Sigmoid colon (tissue), 7 donors: Measurements from ENCODE around the gene OR8B4. TPM values are rescaled to one million over a fixed set of nuclear protein-coding genes. Genes with fewer than 3 reads are reported as not detected.
A peak's percentile ranks its signal among the peaks of the same experiment; 100 is the strongest.

Experiments
- DNase-seq: peaks from one replicate; pipeline ENCODE4 v3.0.0-alpha.2; 2019
- H3K27ac ChIP-seq, 4 donors: fragments of 200-600 bp; sonication (generic); one replicate each; pipeline ENCODE4 v1.5.1; 2016 to 2019; ENCODE audit warnings: mild to moderate bottlenecking in 1 of 4
- H3K27me3 ChIP-seq, 3 donors: fragments of 200-600 bp; sonication (generic); one replicate each; pipeline ENCODE4 v1.5.1; 2019; ENCODE audit warnings: mild to moderate bottlenecking in 1 of 3
- H3K36me3 ChIP-seq, 4 donors: fragments of 200-600 bp; sonication (generic); one replicate each; pipeline ENCODE4 v1.5.1; 2016 to 2019
- H3K4me1 ChIP-seq, 4 donors: fragments of 200-600 bp; sonication (generic); one replicate each; pipeline ENCODE4 v1.5.1; 2017 to 2019
- H3K4me3 ChIP-seq, 4 donors: fragments of 200-600 bp; sonication (generic); one replicate each; pipeline ENCODE4 v1.5.1; 2017 to 2019; ENCODE audit warnings: mild to moderate bottlenecking in 2 of 4, moderate library complexity in 1 of 4
- H3K9me3 ChIP-seq, 4 donors: fragments of 200-600 bp in 3 of 4; sonication (generic) in 3 of 4; one replicate each; pipeline versions ENCODE4 v1.5.1 to v1.6.1; 2013 to 2019
- CTCF ChIP-seq, 4 experiments: fragments of 450-650 bp in 3 of 4; fragments of 200-600 bp in 1 of 4; IDR thresholded peaks; one replicate each; pipeline ENCODE4 v1.5.1; 2016 to 2019; ENCODE audit warnings: antibody characterized with exemption in 4 of 4, mild to moderate bottlenecking in 3 of 4, moderate library complexity in 2 of 4
- EP300 ChIP-seq, 4 donors: sonication (generic); formaldehyde crosslinking; IDR thresholded peaks; one replicate each; pipeline ENCODE4 v1.6.1; 2017; ENCODE audit warnings: antibody characterized with exemption in 4 of 4
- POLR2A ChIP-seq, 2 donors: fragments of 450-650 bp; IDR thresholded peaks; one replicate each; pipeline ENCODE4 v1.6.1; 2016; ENCODE audit warnings: antibody characterized with exemption in 2 of 2, mild to moderate bottlenecking in 2 of 2, moderate library complexity in 2 of 2
- POLR2AphosphoS5 ChIP-seq, 4 donors: sonication (generic); formaldehyde crosslinking; IDR thresholded peaks; one replicate each; pipeline ENCODE4 v1.6.1; 2017; ENCODE audit warnings: antibody characterized with exemption in 4 of 4
- WGBS, 2 donors: extraction: QIAGEN DNeasy Blood & Tissue Kit; methylation state at CpG; one replicate each; pipeline ENCODE4 v1.1.7; 2013; 5-methylcytosine and 5-hydroxymethylcytosine counted together
- intact Hi-C: fragments of 100-400 bp; cut with DNase I; formaldehyde crosslinking; loops from one replicate; pipeline ENCODE4 v1.15.1; 2023
- polyA plus RNA-seq, 3 donors: library from polyadenylated mRNA; stranded (reverse); fragments of 200-250 nt; gene quantifications; one replicate each; pipeline ENCODE4 v1.2.3, GENCODE V29; 2013
- total RNA-seq, 4 donors: library from RNA; depleted of rRNA; stranded (reverse); fragments of >200 nt; gene quantifications; one replicate each; pipeline ENCODE4 v1.1.0, GENCODE V29; 2016
- donor health status: healthy with polysubstance abuse.
- donor health status: Bipolar disorder and iron deficiency.
- donor health status: healthy.

OR8B4 gene
- total and polyA plus RNA-seq, 7 donors = not detected

GRCh38 chr11:124434699-124435098 lies 10.0 kb upstream of the OR8B4 start:
- H3K9me3 ChIP-seq = no peaks in the 10 kb centered on the region
- DNase-seq = no peak
- H3K36me3 ChIP-seq = no peaks in the 10 kb centered on the region
- intact Hi-C loops = no loop called here
- H3K27ac ChIP-seq = no peak overlapping the region
- TF ChIP-seq POLR2AphosphoS5 (IDR thresholded peaks at IDR 0.05) = no peak
- TF ChIP-seq CTCF (IDR thresholded peaks at IDR 0.05) = no peak
- TF ChIP-seq POLR2A (IDR thresholded peaks at IDR 0.05) = no peak
- TF ChIP-seq EP300 (IDR thresholded peaks at IDR 0.05) = no peak
- H3K4me3 ChIP-seq = no peak overlapping the region
- WGBS, 2 donors = 82 to 84% methylated on average over 2 of the region's 2 CpGs
- H3K4me1 ChIP-seq = no peaks in the 10 kb centered on the region
- no peaks in the 10 kb centered on the region for H3K27me3 ChIP-seq

GRCh38 chr11:124429599-124429998 lies 4.9 kb upstream of the OR8B4 start:
- TF ChIP-seq EP300 (IDR thresholded peaks at IDR 0.05) = no peak
- no peak for TF ChIP-seq CTCF (IDR thresholded peaks at IDR 0.05)
- TF ChIP-seq POLR2AphosphoS5 (IDR thresholded peaks at IDR 0.05) = no peak
- TF ChIP-seq POLR2A (IDR thresholded peaks at IDR 0.05) = no peak
- no peak overlapping the region for H3K4me3 ChIP-seq
- no peaks in the 10 kb centered on the region for H3K27me3 ChIP-seq
- H3K27ac ChIP-seq = no peak overlapping the region
- no peaks in the 10 kb centered on the region for H3K9me3 ChIP-seq
- no peaks in the 10 kb centered on the region for H3K36me3 ChIP-seq
- no peaks in the 10 kb centered on the region for H3K4me1 ChIP-seq
- WGBS, 2 donors = 58 to 72% methylated on average over 2 of the region's 2 CpGs
- no peak for DNase-seq
- intact Hi-C loops = no loop called here

GRCh38 chr11:124421043-124421442 lies 3.6 kb downstream of the OR8B4 start:
- H3K27me3 ChIP-seq = no peaks in the 10 kb centered on the region
- H3K4me3 ChIP-seq = no peak overlapping the region
- no peaks in the 10 kb centered on the region for H3K4me1 ChIP-seq
- no peak for DNase-seq
- no peak for TF ChIP-seq EP300 (IDR thresholded peaks at IDR 0.05)
- no peaks in the 10 kb centered on the region for H3K9me3 ChIP-seq
- intact Hi-C loops = no loop called here
- H3K27ac ChIP-seq = no peak overlapping the region
- no peaks in the 10 kb centered on the region for H3K36me3 ChIP-seq
- WGBS, 2 donors = 73 to 76% methylated on average over 4 of the region's 4 CpGs

- DNase-seq = no peak
- Histone ChIP-seq H3K4me3 (no peak overlapping the region), H3K4me1 (no peaks in the 10 kb centered on the region), H3K27me3 (no peaks in the 10 kb centered on the region), H3K36me3 (no peaks in the 10 kb centered on the region), H3K27ac (no peak overlapping the region), H3K9me3 (no peaks in the 10 kb centered on the region)
- WGBS, 2 donors = 14 to 16% methylated on average over 5 of the region's 5 CpGs
- intact Hi-C loops = loop anchor here (5.0 kb wide), 1 partner anchor 172 kb away; no protein-coding TSS in a partner anchor
- TF ChIP-seq EP300 (IDR thresholded peaks at IDR 0.05) = no peak
- peak in 2 of 4 experiments; percentile 11 to 60 for TF ChIP-seq CTCF (IDR thresholded peaks at IDR 0.05)
These were observed 9.2 kb downstream of the OR8B4 start for GRCh38 chr11:124415356-124415923.

- no peaks in the 10 kb centered on the region for H3K9me3 ChIP-seq
- no peaks in the 10 kb centered on the region for H3K4me1 ChIP-seq
- no peak for TF ChIP-seq EP300 (IDR thresholded peaks at IDR 0.05)
- no peak for TF ChIP-seq CTCF (IDR thresholded peaks at IDR 0.05)
- TF ChIP-seq POLR2AphosphoS5 (IDR thresholded peaks at IDR 0.05) = no peak
- H3K4me3 ChIP-seq = no peak overlapping the region
- H3K36me3 ChIP-seq = no peaks in the 10 kb centered on the region
- no peak for DNase-seq
- intact Hi-C loops = no loop called here
- no peaks in the 10 kb centered on the region for H3K27me3 ChIP-seq
- no peak overlapping the region for H3K27ac ChIP-seq
- 85 to 88% methylated on average over 7 of the region's 7 CpGs for WGBS, 2 donors
These were observed 14.8 kb downstream of the OR8B4 start for GRCh38 chr11:124409906-124410305.
